Measurements from ENCODE around the gene FUT4. TPM values are rescaled to one million over a fixed set of nuclear protein-coding genes. Genes with fewer than 3 reads are reported as not detected.

FUT4 gene, protein sequence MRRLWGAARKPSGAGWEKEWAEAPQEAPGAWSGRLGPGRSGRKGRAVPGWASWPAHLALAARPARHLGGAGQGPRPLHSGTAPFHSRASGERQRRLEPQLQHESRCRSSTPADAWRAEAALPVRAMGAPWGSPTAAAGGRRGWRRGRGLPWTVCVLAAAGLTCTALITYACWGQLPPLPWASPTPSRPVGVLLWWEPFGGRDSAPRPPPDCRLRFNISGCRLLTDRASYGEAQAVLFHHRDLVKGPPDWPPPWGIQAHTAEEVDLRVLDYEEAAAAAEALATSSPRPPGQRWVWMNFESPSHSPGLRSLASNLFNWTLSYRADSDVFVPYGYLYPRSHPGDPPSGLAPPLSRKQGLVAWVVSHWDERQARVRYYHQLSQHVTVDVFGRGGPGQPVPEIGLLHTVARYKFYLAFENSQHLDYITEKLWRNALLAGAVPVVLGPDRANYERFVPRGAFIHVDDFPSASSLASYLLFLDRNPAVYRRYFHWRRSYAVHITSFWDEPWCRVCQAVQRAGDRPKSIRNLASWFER
- 1.8 and 2.3 TPM in 2 replicates for total RNA-seq (2014; rRNA removed; shearing (Covaris generic))
- polyA plus RNA-seq (2015; cell fraction: cytosol; rRNA removed), result 3.9 and 4.3 TPM in 2 replicates
- polyA plus RNA-seq (2015; cell fraction: nucleus; rRNA removed), result 4.0 and 5.6 TPM in 2 replicates

DNA sequence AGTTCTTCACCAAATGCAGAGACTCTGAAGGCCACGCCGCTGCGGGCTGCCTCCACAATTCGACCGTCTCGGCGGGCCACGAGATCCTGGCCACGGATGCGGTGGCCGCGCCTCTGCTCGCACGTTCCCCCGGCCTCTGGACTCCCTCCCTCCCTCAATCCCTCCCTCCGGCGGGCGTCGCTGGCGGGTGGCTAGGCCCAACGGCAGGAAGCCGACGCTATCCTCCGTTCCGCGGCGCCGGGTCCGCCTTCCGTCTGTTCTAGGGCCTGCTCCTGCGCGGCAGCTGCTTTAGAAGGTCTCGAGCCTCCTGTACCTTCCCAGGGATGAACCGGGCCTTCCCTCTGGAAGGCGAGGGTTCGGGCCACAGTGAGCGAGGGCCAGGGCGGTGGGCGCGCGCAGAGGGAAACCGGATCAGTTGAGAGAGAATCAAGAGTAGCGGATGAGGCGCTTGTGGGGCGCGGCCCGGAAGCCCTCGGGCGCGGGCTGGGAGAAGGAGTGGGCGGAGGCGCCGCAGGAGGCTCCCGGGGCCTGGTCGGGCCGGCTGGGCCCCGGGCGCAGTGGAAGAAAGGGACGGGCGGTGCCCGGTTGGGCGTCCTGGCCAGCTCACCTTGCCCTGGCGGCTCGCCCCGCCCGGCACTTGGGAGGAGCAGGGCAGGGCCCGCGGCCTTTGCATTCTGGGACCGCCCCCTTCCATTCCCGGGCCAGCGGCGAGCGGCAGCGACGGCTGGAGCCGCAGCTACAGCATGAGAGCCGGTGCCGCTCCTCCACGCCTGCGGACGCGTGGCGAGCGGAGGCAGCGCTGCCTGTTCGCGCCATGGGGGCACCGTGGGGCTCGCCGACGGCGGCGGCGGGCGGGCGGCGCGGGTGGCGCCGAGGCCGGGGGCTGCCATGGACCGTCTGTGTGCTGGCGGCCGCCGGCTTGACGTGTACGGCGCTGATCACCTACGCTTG, at the start of gene FUT4:
TSS of gene FUT4 (plus strand) at position 227 of the 951 bp plus-strand sequence. CDS start at position 440, 213 bp downstream.
- peak; percentile 77 for DNase-seq (ENCODE audit: low read depth)

GRCh38 chr11:94494126-94494680, 49.5 kb upstream of the FUT4 start:
- DNase-seq (ENCODE audit: low read depth), result no peak

DNA sequence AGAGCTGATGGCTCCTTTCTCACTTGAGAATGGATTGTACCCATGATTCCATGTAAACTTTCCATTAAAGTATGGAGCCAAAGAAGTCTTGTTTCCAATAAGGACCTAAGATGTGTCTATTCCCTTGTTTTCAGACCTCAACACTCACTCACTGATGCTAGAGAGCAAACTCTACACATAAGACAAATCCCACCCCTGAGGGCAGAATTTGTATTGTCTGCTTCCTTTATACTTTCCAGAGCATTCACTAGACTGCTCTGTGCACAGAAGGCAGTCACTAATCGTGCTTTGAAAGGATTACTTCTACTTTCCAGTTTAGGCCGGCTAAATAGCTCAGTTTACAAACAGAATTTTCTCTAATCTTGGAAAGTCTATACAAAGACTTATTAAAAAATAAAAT, 43.5 kb upstream of the FUT4 start:
- DNase-seq (ENCODE audit: low read depth), result no peak

DNA sequence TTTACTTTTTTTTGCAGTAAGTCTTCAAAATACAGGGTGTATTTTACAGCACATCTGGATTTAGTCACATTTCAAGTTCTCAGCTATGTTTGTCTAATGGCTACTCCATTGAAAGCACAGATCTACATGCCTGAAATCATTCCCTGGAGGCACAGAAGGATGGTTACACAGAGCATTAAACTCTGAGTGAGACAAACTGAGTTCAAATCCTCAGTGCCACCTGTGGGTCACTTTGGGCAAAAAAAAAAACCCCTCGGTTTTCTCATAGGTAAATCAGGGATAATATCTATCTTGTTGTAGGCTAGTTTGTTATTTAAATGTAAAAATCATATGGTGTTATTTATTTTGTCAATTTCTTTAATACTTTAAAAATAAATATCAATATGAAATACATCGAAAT, 42.2 kb upstream of the FUT4 start:
- no peak for DNase-seq (ENCODE audit: low read depth)

DNA sequence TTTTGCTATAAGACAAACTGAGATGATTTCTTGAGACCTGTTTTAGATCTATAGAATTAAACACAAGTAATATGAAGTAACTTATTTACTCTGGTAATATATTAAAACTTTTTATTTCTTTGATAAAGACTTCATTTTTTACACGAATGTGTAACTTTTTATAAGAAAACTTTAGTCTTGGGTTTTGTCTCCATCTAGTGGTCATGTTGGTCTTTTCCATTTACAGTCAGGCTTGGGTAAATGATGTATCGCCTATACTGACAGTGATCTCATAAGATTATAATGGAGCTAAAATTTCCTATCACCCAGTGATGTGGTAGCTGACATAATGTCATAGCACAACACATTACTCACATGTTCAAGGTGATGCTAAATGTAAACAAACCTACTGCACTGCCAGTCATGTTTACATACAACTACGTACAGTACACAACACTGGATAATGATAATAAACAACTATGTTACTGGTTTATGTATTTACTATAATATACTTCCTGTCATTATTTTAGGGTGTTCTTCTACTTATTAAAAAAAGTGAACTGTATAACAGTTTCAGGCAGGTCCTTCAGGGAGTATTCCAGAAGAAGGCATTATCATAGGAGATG, 38.9 kb upstream of the FUT4 start:
- DNase-seq (ENCODE audit: low read depth), result peak; percentile 36

GRCh38 chr11:94506513-94506912, 37.2 kb upstream of the FUT4 start:
- peak; percentile 13 for DNase-seq (ENCODE audit: low read depth)

GRCh38 chr11:94507485-94507884, 36.2 kb upstream of the FUT4 start:
- no peak for DNase-seq (ENCODE audit: low read depth)

- no peak for DNase-seq (ENCODE audit: low read depth)
Observed at GRCh38 chr11:94511932-94512781, 31.6 kb upstream of the FUT4 start, which contains the start of gene C11orf97. Gene C11orf97, plus strand, starts transcription at chr11:94512461. Its CDS starts 68 bp downstream, at chr11:94512529.

DNA sequence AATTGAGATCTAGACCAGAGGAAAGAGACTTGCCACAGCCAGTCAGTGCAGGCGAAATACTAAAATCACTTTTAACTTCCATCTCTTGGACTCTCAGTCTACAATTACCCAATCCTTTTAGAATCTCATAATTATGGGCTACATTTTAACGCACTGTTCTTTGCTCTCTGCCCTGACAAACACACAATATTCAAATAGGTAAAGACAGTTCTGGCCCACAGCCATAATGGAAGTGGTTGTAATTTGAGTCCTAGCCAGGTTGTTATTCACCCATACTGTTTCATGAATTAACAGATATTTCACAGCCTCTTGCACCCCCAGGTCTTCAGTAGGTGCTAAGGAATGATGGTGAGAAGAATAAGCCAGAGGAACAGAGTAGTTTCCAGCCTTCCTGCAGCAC, 30.6 kb upstream of the FUT4 start:
- peak; percentile 48 for DNase-seq (ENCODE audit: low read depth)

GRCh38 chr11:94515398-94515797, 28.3 kb upstream of the FUT4 start:
- no peak for DNase-seq (ENCODE audit: low read depth)

DNA sequence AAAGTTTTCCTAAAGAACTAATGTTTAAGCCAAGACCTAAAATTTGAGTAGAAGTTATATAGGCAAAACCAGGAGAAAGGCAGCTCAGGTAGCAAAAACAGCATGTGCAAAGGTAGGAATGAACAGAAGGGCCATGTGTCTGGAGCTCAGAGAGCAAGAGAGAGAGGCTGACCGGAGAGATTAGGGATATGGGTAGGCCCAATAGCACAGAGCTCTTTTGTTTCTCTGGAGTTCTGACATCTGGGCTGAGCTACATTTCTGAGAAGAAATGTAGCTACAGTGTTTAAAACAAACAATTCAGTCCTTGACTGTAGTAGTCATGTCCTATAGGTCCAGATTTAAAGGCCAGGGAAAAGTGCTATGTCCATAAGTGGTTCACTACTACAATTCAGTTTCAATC, 27.0 kb upstream of the FUT4 start:
- DNase-seq (ENCODE audit: low read depth), result no peak

- no peak for DNase-seq (ENCODE audit: low read depth)
Observed at GRCh38 chr11:94518300-94518699, 25.4 kb upstream of the FUT4 start.

- no peak for DNase-seq (ENCODE audit: low read depth)
Observed at GRCh38 chr11:94519478-94520084, 24.1 kb upstream of the FUT4 start.

DNA sequence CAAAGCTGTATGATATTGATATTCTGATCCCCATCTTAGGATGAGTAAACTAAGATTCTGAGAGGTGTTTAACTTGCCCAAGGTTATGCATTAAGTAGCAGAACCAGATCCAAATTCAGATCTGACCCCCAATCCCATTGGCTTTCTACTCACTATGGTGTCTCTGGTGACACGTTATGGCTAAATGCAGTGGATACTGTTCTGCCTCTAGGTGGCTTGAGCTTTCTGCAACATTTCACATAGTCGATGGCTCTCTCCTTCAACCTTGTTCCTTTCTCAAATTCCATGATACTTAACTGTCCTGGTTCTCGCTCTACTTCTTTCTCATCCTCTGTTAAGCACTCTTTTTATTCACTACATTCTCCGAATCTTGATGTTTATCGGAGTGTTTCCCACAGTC, 22.0 kb upstream of the FUT4 start:
- no peak for DNase-seq (ENCODE audit: low read depth)

GRCh38 chr11:94524341-94524740, 19.4 kb upstream of the FUT4 start:
- no peak for DNase-seq (ENCODE audit: low read depth)

DNA sequence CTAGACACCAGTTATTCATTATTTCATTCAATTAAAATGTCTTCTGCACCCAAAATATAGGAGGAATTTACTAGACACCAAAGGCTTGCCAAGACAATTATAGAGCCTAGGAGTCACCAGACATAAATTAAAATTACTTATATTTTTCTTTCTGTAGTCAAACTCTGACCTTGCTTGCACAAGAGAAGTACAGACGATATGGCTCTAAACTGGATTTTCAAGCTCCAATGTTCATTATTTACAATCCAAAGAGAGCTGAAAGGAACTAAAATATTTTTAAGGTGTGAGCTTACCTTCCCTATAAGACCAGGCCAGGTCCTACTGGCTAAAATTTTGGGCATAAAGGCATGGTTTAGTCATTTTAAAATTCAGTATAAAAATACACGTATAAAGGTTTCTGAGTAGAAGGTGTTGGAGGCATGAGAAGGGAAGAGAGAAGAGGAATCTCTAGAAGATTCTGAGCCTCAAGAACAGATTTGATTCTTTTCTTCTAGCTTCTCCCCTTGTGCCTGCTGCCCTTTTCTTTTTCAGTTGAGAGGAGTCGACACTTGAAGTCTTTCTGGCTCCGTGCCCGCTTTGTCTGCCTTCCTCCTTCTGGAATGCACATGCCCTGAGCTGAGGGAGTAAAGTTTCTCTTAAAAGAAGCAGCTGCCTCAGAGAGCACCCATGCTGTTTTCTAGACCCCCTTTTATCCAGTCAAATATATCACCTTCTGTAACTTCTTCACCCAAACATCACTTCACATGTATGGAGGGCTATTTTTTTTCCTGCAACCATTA, 18.0 kb upstream of the FUT4 start:
- DNase-seq (ENCODE audit: low read depth), result peak; percentile 48

GRCh38 chr11:94526645-94527438, 16.9 kb upstream of the FUT4 start:
- DNase-seq (ENCODE audit: low read depth), result no peak

DNA sequence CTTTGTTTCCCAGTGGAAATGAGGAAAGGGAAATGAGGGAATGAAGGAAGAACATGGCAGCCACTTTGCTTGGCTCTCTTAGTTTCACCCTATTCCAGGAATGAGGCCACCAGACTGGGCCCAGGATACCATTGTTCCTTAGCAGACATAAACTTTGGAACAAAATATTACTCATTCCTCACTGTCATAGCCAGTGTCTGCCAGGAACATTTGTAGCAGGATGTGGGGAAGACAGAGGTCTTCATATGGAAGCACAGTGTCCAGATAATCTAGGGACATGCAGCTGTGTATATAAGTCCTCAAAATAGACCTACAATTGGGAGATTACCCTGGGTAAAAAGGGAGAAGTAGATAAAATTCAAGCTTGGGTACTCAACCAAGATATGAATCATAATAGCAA, 15.2 kb upstream of the FUT4 start:
- peak; percentile 30 for DNase-seq (ENCODE audit: low read depth)
